Hippocampal formation (tissue), 2 donors: ENCODE results near the gene NR0B1.

Experiments
- DNase-seq, 2 donors: peaks; one replicate each; lab custom pipeline; 2025; lab: John Stamatoyannopoulos, UW

The NR0B1 gene

GRCh38 chrX:30270639-30271038, 38.6 kb downstream of the NR0B1 start:
- DNase-seq, result no peak

- DNase-seq, result no peak
Measured at GRCh38 chrX:30262763-30263162, 46.4 kb downstream of the NR0B1 start.

GRCh38 chrX:30261012-30261411, 48.2 kb downstream of the NR0B1 start:
- no peak for DNase-seq

GRCh38 chrX:30259927-30260326, 49.3 kb downstream of the NR0B1 start:
- no peak for DNase-seq
